Measurements from ENCODE around the gene ZNF407.

DNA sequence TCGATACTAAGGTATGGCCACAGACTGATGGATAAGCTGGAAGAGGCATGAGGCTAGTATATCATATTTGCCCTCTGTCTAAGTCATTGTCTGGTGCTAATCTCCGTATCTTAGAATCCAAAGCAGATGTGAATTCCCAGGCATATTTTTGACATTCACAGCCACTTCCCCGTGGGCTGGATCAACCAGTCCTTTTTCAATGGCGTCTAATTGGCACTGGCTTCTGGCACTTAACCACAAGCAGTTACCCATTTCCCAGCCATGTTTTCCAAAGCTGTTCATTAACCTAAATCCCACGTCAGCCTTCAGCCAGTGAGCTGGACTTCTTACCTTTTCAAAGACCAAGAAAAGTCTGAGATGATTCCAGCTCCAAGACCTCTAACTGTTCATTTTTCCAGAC is 20.7 kb upstream of the ZNF407 start:
- TF ChIP-seq GLIS3 (CRISPR knock-in tag; IDR thresholded peaks at IDR 0.05) (no peak), ZNF70 (CRISPR knock-in tag; IDR thresholded peaks at IDR 0.05) (no peak)
- TF ChIP-seq, protein P1, sequence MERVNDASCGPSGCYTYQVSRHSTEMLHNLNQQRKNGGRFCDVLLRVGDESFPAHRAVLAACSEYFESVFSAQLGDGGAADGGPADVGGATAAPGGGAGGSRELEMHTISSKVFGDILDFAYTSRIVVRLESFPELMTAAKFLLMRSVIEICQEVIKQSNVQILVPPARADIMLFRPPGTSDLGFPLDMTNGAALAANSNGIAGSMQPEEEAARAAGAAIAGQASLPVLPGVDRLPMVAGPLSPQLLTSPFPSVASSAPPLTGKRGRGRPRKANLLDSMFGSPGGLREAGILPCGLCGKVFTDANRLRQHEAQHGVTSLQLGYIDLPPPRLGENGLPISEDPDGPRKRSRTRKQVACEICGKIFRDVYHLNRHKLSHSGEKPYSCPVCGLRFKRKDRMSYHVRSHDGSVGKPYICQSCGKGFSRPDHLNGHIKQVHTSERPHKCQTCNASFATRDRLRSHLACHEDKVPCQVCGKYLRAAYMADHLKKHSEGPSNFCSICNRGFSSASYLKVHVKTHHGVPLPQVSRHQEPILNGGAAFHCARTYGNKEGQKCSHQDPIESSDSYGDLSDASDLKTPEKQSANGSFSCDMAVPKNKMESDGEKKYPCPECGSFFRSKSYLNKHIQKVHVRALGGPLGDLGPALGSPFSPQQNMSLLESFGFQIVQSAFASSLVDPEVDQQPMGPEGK (CRISPR knock-in tag; IDR thresholded peaks at IDR 0.05; ENCODE audit: borderline replicate concordance), result no peak
